Neuronal stem cell (in vitro differentiated cells): ENCODE measurements around the gene RBPJ.

Source experiments
- DNase-seq: peaks from one replicate; pipeline ENCODE4 v3.0.0-alpha.2; 2013; ENCODE audit warnings: low spot score
- H2AFZ ChIP-seq: one replicate; pipeline ENCODE4 v1.6.1; 2013; ENCODE audit warnings: mild to moderate bottlenecking, low read length, inconsistent platforms
- H2AK5ac ChIP-seq: 2 replicates; pipeline ENCODE4 v1.6.1; 2013; ENCODE audit warnings: low read depth, mild to moderate bottlenecking, inconsistent platforms, low read length, moderate library complexity, mixed read lengths
- H2BK120ac ChIP-seq: 2 replicates; pipeline ENCODE4 v1.6.1; 2013; ENCODE audit warnings: low read depth, mild to moderate bottlenecking, inconsistent platforms, low read length, moderate library complexity, mixed read lengths
- H2BK12ac ChIP-seq: one replicate; pipeline ENCODE4 v1.6.1; 2013; ENCODE audit warnings: low read length, inconsistent platforms
- H2BK15ac ChIP-seq: 2 replicates; pipeline ENCODE4 v1.6.1; 2013; ENCODE audit warnings: mild to moderate bottlenecking, low read length, inconsistent platforms, mixed read lengths
- H2BK5ac ChIP-seq: one replicate; pipeline ENCODE4 v1.6.1; 2013; ENCODE audit warnings: inconsistent platforms, mild to moderate bottlenecking, low read length, moderate library complexity
- H3K14ac ChIP-seq: one replicate; pipeline ENCODE4 v1.6.1; 2013; ENCODE audit warnings: low read length, inconsistent platforms
- H3K18ac ChIP-seq: 2 replicates; pipeline ENCODE4 v1.6.1; 2013; ENCODE audit warnings: low read length, inconsistent platforms
- H3K23ac ChIP-seq: 2 replicates; pipeline ENCODE4 v1.6.1; 2013; ENCODE audit warnings: low read depth, mild to moderate bottlenecking, mixed read lengths, low read length, inconsistent platforms; ENCODE audit not compliant: poor library complexity
- H3K27ac ChIP-seq: replicated peaks from 3 replicates; pipeline ENCODE4 v1.5.1; 2013; ENCODE audit warnings: low read length, inconsistent platforms
- H3K27me3 ChIP-seq, 3 experiments: 2 replicates each; pipeline ENCODE4 v1.6.1; 2013; ENCODE audit warnings: low read length in 3 of 3, mild to moderate bottlenecking in 2 of 3, inconsistent platforms in 1 of 3, low read depth in 1 of 3, mixed read lengths in 1 of 3, moderate library complexity in 1 of 3; ENCODE audit not compliant: control insufficient read depth in 3 of 3, insufficient read depth in 3 of 3
- H3K36me3 ChIP-seq, 2 donors: replicated peaks in 1 of 2; 2 replicates each; pipeline ENCODE4 v1.6.1; 2013; ENCODE audit warnings: low read length in 2 of 2; ENCODE audit not compliant: control insufficient read depth in 2 of 2, insufficient read depth in 2 of 2
- H3K4ac ChIP-seq: 2 replicates; pipeline ENCODE4 v1.6.1; 2013; ENCODE audit warnings: inconsistent platforms, mild to moderate bottlenecking, low read length, moderate library complexity
- H3K4me1 ChIP-seq, 2 donors: 1 replicate in 1 of 2; 2 replicates in 1 of 2; pipeline ENCODE4 v1.6.1; 2013; ENCODE audit warnings: low read length in 2 of 2, low read depth in 1 of 2; ENCODE audit not compliant: control insufficient read depth in 2 of 2, insufficient read depth in 1 of 2
- H3K4me2 ChIP-seq: one replicate; pipeline ENCODE4 v1.6.1; 2013; ENCODE audit warnings: mild to moderate bottlenecking, low read length, inconsistent platforms; ENCODE audit not compliant: insufficient read depth, poor library complexity, severe bottlenecking
- H3K4me3 ChIP-seq, 2 donors: 2 replicates each; pipeline ENCODE4 v1.5.1; 2013; ENCODE audit warnings: low read length in 2 of 2, mild to moderate bottlenecking in 2 of 2, inconsistent platforms in 1 of 2, moderate library complexity in 1 of 2
- H3K79me1 ChIP-seq: one replicate; pipeline ENCODE4 v1.6.1; 2013; ENCODE audit warnings: low read depth, mild to moderate bottlenecking, inconsistent platforms, low read length, moderate library complexity
- H3K9ac ChIP-seq: one replicate; pipeline ENCODE4 v1.6.1; 2013; ENCODE audit warnings: mild to moderate bottlenecking, low read depth, low read length, inconsistent platforms; ENCODE audit not compliant: poor library complexity
- H3K9me3 ChIP-seq, 2 donors: replicated peaks in 1 of 2; 2 replicates each; pipeline versions ENCODE3 to v1.6.1; 2013; ENCODE audit warnings: low read length in 2 of 2, mild to moderate bottlenecking in 2 of 2, inconsistent platforms in 1 of 2, low read depth in 1 of 2, mixed read lengths in 1 of 2, moderate library complexity in 1 of 2; ENCODE audit not compliant: control insufficient read depth in 2 of 2, insufficient read depth in 1 of 2
- H4K8ac ChIP-seq: one replicate; pipeline ENCODE4 v1.6.1; 2013; ENCODE audit warnings: low read depth, mild to moderate bottlenecking, inconsistent platforms, low read length, moderate library complexity
- H4K91ac ChIP-seq: one replicate; pipeline ENCODE4 v1.6.1; 2013; ENCODE audit warnings: low read length, low read depth, mild to moderate bottlenecking, inconsistent platforms; ENCODE audit not compliant: poor library complexity
- WGBS, 2 donors: extraction: QIAGEN DNeasy Blood & Tissue Kit; methylation state at CpG; one replicate each; pipeline ENCODE4 v1.1.7; 2013; ENCODE audit warnings: missing lambda C conversion rate in 2 of 2, mixed read lengths in 1 of 2; ENCODE audit not compliant: insufficient read length in 2 of 2, insufficient replicate concordance in 1 of 2; ENCODE audit errors: extremely low coverage in 2 of 2; 5-methylcytosine and 5-hydroxymethylcytosine counted together

Gene RBPJ

GRCh38 chr4:26468283-26468949 is 147.6 kb downstream of the RBPJ start:
- Histone ChIP-seq H2BK15ac (no peak overlapping the region), H2BK12ac (no peak overlapping the region), H3K36me3 (no peaks in the 10 kb centered on the region), H3K4ac (no peak overlapping the region), H2BK120ac (no peak overlapping the region), H3K23ac (no peak overlapping the region), H3K27ac (no peak overlapping the region), H3K79me1 (no peaks in the 10 kb centered on the region), H3K9me3 (no peaks in the 10 kb centered on the region), H3K14ac (no peak overlapping the region), H4K91ac (no peak overlapping the region), H4K8ac (no peak overlapping the region), H3K4me3 (no peak overlapping the region), H3K9ac (no peak overlapping the region), H3K4me2 (no peak overlapping the region), H2AFZ (no peak overlapping the region), H2BK5ac (no peak overlapping the region), H3K18ac (no peak overlapping the region), H3K27me3 (peaks cover 0 to 5% (median 0%) of the 10 kb centered on the region in 3 experiments), H3K4me1 (no peaks in the 10 kb centered on the region), H2AK5ac (no peak overlapping the region)
- no CpG with 5 or more reads among the region's 9 CpGs for WGBS, 2 donors
- DNase-seq = no peak

- Histone ChIP-seq H3K4me1 (no peaks in the 10 kb centered on the region), H2BK120ac (no peak overlapping the region), H2BK12ac (no peak overlapping the region), H3K14ac (no peak overlapping the region), H3K79me1 (no peaks in the 10 kb centered on the region), H2BK5ac (no peak overlapping the region), H2BK15ac (no peak overlapping the region), H4K8ac (no peak overlapping the region), H3K4ac (no peak overlapping the region), H3K9me3 (no peaks in the 10 kb centered on the region), H2AK5ac (no peak overlapping the region), H4K91ac (no peak overlapping the region), H3K18ac (no peak overlapping the region), H3K27ac (no peak overlapping the region), H3K36me3 (no peaks in the 10 kb centered on the region), H3K27me3 (peaks cover 0 to 5% (median 0%) of the 10 kb centered on the region in 3 experiments), H3K4me2 (no peak overlapping the region), H3K9ac (no peak overlapping the region), H2AFZ (no peak overlapping the region), H3K4me3 (no peak overlapping the region), H3K23ac (no peak overlapping the region)
- no CpG with 5 or more reads among the region's 4 CpGs for WGBS, 2 donors
- DNase-seq = no peak
Measured at GRCh38 chr4:26468977-26469376, 148.2 kb downstream of the RBPJ start.

DNA sequence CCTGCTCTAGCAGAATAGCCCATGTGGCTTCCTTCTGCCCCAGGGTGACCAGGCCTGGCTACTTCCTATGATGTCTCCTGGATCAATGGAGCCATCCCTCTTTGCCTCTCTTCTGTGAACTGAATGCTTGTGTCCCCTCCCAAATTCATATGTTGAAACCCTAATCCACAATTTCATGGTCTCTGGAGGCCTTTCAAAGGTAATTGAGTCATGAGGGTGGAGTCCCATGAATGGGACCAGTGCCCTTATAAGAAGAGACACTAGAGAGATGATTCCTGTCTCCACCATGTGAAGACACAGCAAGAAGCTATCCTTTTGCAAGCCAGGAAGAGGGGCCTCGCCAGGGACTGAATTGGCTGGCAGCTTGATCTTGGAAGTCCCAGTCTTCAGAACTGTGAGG is 151.1 kb downstream of the RBPJ start:
- H3K36me3 ChIP-seq = no peaks in the 10 kb centered on the region
- H3K27me3 ChIP-seq = peaks cover 0 to 5% (median 0%) of the 10 kb centered on the region in 3 experiments
- H3K9me3 ChIP-seq = no peaks in the 10 kb centered on the region
- H3K9ac ChIP-seq = no peak overlapping the region
- H3K79me1 ChIP-seq = no peaks in the 10 kb centered on the region
- H3K18ac ChIP-seq = no peak overlapping the region
- no peak for DNase-seq
- no CpG with 5 or more reads among the region's 1 CpG for WGBS, 2 donors
- H2AK5ac ChIP-seq = no peak overlapping the region
- no peak overlapping the region for H2AFZ ChIP-seq
- no peak overlapping the region for H3K27ac ChIP-seq
- H2BK120ac ChIP-seq = no peak overlapping the region
- no peak overlapping the region for H3K4me2 ChIP-seq
- no peak overlapping the region for H2BK5ac ChIP-seq
- H3K23ac ChIP-seq = no peak overlapping the region
- no peak overlapping the region for H3K14ac ChIP-seq
- H3K4me1 ChIP-seq = no peaks in the 10 kb centered on the region
- H3K4ac ChIP-seq = no peak overlapping the region
- no peak overlapping the region for H2BK15ac ChIP-seq
- no peak overlapping the region for H4K8ac ChIP-seq
- H3K4me3 ChIP-seq = no peak overlapping the region
- no peak overlapping the region for H4K91ac ChIP-seq
- no peak overlapping the region for H2BK12ac ChIP-seq

DNA sequence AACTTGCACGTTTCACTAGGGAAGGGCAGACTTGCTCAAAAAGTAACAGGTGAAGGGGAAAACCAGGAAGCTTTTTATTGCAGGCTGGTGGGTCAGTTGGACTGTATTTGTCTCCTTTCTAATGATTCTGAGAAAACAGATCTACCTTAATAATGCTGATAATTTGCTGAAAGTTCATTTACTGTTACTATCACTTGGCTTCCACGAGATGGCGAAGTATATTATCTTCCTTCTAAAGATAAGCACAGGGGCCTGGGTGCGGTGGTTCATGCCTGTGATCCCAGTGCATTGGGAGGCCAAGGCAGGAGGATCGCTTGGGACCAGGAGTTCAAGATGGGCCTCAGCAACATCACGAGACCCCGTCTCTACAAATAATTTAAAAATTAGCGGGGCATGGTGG is 153.1 kb downstream of the RBPJ start:
- Histone ChIP-seq H2BK15ac (no peak overlapping the region), H3K4ac (no peak overlapping the region), H3K27me3 (peaks cover 0 to 5% (median 0%) of the 10 kb centered on the region in 3 experiments), H2BK12ac (no peak overlapping the region), H3K23ac (no peak overlapping the region), H4K8ac (no peak overlapping the region), H2AK5ac (no peak overlapping the region), H3K9me3 (no peaks in the 10 kb centered on the region), H3K27ac (no peak overlapping the region), H3K36me3 (no peaks in the 10 kb centered on the region), H3K4me1 (no peaks in the 10 kb centered on the region), H2BK5ac (no peak overlapping the region), H2AFZ (no peak overlapping the region), H3K18ac (no peak overlapping the region), H3K14ac (no peak overlapping the region), H3K4me2 (no peak overlapping the region), H2BK120ac (no peak overlapping the region), H3K79me1 (no peaks in the 10 kb centered on the region), H4K91ac (no peak overlapping the region), H3K9ac (no peak overlapping the region), H3K4me3 (no peak overlapping the region)
- DNase-seq = no peak
- no CpG with 5 or more reads among the region's 8 CpGs for WGBS, 2 donors
